Thymus (tissue), 11 donors: ENCODE measurements around the gene USP35. TPM values are rescaled to one million over a fixed set of nuclear protein-coding genes. Genes with fewer than 3 reads are reported as not detected.
A peak's percentile ranks its signal among the peaks of the same experiment; 100 is the strongest.
"Not testable (repeated sequence)": the region's sequence is repeated elsewhere in the genome, so short reads cannot be mapped to it uniquely, and the experiment has no call there.

Experiments
- DNase-seq, 9 donors: peaks; one replicate each; pipeline ENCODE4 v3.0.0-alpha.2; 2013; ENCODE audit warnings: low spot score in 9 of 9, low read depth in 6 of 9, missing footprints in 1 of 9
- H3K27ac ChIP-seq, 2 donors: one replicate each; pipeline ENCODE4 v1.5.1; 2013; ENCODE audit warnings: control low read depth in 1 of 2, low read depth in 1 of 2, low read length in 1 of 2, mild to moderate bottlenecking in 1 of 2, moderate library complexity in 1 of 2
- H3K27me3 ChIP-seq, 2 donors: one replicate each; pipeline ENCODE4 v1.5.1; 2013; ENCODE audit warnings: low read length in 1 of 2; ENCODE audit not compliant: control insufficient read depth in 2 of 2, insufficient read depth in 1 of 2
- H3K36me3 ChIP-seq, 2 donors: one replicate each; pipeline ENCODE4 v1.5.1; 2013; ENCODE audit warnings: low read length in 1 of 2, mild to moderate bottlenecking in 1 of 2, moderate library complexity in 1 of 2; ENCODE audit not compliant: control insufficient read depth in 2 of 2, insufficient read depth in 2 of 2
- H3K4me1 ChIP-seq, 2 donors: one replicate each; pipeline ENCODE4 v1.5.1; 2013; ENCODE audit warnings: low read length in 2 of 2; ENCODE audit not compliant: control insufficient read depth in 2 of 2, insufficient read depth in 2 of 2
- H3K4me3 ChIP-seq, 2 donors: one replicate each; pipeline ENCODE4 v1.5.1; 2013; ENCODE audit warnings: low read length in 2 of 2, control low read depth in 1 of 2, mild to moderate bottlenecking in 1 of 2
- H3K9me3 ChIP-seq, 2 donors: one replicate each; pipeline ENCODE4 v1.5.1; 2013; ENCODE audit warnings: low read length in 1 of 2, mild to moderate bottlenecking in 1 of 2; ENCODE audit not compliant: control insufficient read depth in 2 of 2, insufficient read depth in 1 of 2
- WGBS: extraction: QIAGEN DNeasy Blood & Tissue Kit; methylation state at CpG from one replicate; pipeline ENCODE4 v1.1.7; 2013; 5-methylcytosine and 5-hydroxymethylcytosine counted together
- polyA plus RNA-seq: library from polyadenylated mRNA; stranded (reverse); fragments of 200-250 nt; gene quantifications from one replicate; pipeline ENCODE4 v1.2.3, GENCODE V29; 2013
- total RNA-seq: library from RNA; stranded (reverse); fragments of 120-200 nt; gene quantifications from one replicate; pipeline ENCODE4 v1.2.4, GENCODE V29; 2013
- donor health status: healthy.

USP35 gene
- total and polyA plus RNA-seq, 2 donors, result 3.4 to 13.1 TPM

DNA sequence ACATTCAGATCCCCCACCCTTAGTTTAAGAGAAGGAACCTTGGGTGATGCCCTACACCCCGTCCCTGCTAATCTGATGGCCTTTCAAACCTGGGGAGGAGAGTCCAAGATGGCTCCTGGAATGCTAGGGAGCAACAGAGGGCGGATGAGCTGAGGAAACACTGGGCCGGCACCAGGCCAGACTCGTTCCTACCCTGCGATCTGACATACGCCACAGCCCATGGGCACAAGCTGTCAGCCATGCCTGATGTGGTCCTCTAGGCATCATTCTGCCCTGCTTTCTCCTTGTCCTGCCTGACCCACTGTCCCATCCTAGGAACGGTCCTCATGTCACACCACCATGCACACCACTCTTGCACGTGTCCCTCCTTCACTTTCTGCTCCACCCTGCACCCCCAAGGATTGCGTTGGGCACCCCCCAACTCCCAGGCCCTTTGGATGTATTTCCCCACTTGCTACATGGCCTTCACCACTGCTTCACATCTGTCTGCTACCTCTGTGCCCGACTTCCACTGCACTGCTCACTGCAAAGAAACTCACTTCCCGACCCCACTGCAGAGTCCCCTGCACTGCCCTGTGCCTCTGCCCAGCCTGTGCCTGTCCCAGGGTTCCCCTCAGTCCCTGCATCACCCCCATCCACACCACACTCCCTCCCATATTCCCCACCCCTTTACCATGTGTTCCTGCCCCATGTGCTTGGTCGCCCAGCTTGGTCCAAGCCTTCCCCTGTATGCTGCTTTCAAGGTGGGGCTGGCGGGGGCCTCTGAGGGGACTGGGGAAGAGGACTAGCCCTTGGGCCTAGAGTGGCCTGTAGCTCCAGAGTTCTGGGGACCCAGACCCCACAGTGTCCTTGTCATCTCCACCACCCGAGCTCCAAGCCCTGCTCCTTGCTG, 29.2 kb downstream of the USP35 start:
- DNase-seq, result no peak

DNA sequence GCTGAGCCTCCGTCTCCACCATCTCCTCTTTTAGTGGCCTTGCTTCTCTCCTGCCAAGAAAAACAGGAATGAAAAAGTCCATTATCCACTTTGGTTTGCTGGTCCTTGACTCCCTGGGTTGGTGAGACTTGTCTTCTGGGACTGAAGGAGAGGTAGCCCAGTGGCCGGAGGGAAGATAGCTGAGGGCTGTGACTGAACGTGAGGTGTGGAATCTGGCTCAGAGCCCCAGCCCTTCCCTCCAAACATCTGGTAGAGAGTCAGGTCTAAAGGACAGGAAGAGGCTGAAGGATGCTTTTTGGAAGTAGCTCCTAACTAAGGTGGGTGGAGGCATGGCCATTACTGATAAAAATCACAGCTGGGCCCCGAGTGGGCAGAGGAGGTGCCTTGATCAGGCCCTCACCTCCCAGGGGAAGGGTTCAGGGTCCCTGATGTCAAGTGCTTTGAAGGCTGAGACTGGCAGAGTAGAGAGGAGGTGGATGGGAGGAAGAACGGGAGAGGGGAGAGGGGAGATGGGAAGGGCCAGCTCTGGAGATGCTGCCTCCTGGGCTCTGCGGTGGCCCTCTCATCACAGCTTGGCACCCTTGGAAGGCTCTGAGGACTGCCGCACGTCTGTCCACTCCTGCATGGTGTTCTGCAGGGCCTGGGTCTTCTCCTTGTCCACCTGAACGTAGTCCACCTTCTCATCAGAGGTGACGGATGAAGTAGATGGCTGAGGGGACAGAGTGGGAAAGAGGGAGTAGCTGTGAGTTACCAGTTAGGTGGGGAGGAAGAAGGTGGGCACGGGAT, 30.2 kb downstream of the USP35 start:
- WGBS, result 98% methylated on average over 11 of the region's 11 CpGs
- Histone ChIP-seq H3K4me3 (no peak overlapping the region), H3K27ac (no peak overlapping the region), H3K9me3 (no peaks in the 10 kb centered on the region), H3K36me3 (peaks cover 69 to 82% of the 10 kb centered on the region in 2 donors), H3K27me3 (no peaks in the 10 kb centered on the region), H3K4me1 (peaks cover 17 to 50% of the 10 kb centered on the region in 2 donors)
- DNase-seq, result no peak

More for the DNA sequence above, 29.2 kb downstream of the USP35 start:
- no peaks in the 10 kb centered on the region for H3K27me3 ChIP-seq
- no peak overlapping the region for H3K4me3 ChIP-seq
- 98% methylated on average over 14 of the region's 14 CpGs for WGBS
- H3K36me3 ChIP-seq, result peaks cover 64 to 81% of the 10 kb centered on the region in 2 donors
- no peaks in the 10 kb centered on the region for H3K9me3 ChIP-seq
- H3K27ac ChIP-seq, result no peak overlapping the region
- peaks cover 22 to 60% of the 10 kb centered on the region in 2 donors for H3K4me1 ChIP-seq

DNA sequence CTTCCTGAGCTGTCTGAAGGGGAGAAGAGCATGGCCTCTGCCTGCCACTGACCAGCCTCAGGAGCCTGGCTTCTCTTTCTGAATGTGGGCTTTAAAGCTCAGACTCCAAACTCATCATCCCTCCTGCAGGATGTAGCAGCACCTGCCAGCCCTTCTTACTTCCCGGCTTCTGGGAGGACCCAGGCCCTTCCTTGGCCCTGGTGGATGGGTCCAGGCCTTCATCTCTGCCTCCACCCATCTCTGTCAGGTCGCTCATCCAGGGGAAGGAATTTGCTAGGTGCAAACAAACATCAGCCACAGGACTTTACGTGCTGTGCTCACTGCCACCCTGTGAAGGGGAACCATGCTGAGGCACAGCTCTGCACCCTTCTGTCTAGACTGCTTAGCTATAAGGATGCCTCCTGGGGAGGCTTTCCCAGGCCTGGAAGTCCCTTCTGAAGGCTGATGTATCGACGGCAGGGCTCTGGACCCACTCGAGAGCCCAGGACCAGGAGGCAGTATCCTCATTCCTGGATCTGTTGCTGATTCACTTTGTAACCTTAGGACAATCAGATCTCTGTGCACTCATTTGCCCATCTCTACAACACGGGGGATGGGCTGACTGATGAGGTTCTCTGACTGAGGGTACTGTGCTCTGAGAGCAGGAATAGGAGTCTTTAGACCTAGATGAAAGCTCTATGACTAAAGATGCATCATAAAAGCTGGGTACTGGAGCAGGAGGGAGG, 30.9 kb downstream of the USP35 start:
- H3K27ac ChIP-seq, result peak overlapping the region in 1 of 2 donors; percentile 71
- no peaks in the 10 kb centered on the region for H3K9me3 ChIP-seq
- H3K4me3 ChIP-seq, result no peak overlapping the region
- H3K36me3 ChIP-seq, result peaks cover 76 to 90% of the 10 kb centered on the region in 2 donors
- no peak for DNase-seq
- WGBS, result 96% methylated on average over 7 of the region's 7 CpGs
- no peaks in the 10 kb centered on the region for H3K27me3 ChIP-seq
- peaks cover 12 to 42% of the 10 kb centered on the region in 2 donors for H3K4me1 ChIP-seq

DNA sequence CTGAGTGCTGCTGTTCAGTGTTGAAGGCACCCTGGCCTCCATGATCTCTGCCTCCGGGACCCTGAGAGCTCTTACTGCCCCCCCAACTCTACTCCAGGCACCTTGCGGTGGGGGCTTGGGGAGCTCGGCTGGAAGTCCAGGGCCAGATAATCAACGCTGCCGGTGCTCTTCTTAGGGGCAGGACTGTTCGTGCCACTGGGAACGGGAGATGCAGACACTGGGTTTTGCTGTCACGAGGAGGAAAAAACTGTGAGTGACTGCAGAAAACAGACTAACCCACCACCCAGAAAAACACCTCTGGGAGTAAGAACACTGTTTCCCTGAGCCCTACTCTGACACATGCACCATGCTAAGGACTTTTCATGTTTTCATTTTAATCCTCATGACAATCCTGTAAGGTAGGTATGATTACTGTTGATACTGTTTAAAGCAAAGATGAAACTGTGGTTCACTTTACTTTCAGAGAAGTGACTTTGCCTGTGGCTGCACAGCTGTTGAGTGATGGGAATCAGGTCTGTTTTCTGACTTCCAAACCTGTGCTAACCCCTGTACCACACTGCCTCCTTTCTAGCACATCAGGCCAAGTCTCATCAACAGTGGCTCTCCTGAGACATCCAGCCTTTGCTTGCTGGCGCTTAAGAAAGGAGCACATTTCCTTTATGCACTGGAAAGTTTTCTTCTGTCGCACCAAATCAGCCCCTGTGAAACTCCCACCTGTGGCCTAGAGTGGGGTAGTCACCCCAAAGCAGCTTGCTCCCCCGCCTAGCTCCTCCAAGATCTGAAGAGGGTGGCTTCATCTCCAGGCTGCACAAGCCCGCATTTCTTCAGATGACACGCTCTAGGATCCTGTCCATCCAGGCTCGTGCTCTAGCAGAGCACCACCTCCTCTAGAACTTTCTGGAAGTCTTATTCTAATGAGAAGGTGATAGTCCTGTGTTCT, 31.8 kb downstream of the USP35 start:
- Histone ChIP-seq H3K36me3 (peaks cover 83 to 92% of the 10 kb centered on the region in 2 donors), H3K4me1 (peaks cover 5 to 34% of the 10 kb centered on the region in 2 donors), H3K27me3 (no peaks in the 10 kb centered on the region), H3K9me3 (no peaks in the 10 kb centered on the region), H3K27ac (peak overlapping the region; percentile 18 to 71), H3K4me3 (no peak overlapping the region)
- 93% methylated on average over 14 of the region's 14 CpGs for WGBS
- DNase-seq, result peak in 4 of 9 donors; percentile 35 to 60 (median 46)

DNA sequence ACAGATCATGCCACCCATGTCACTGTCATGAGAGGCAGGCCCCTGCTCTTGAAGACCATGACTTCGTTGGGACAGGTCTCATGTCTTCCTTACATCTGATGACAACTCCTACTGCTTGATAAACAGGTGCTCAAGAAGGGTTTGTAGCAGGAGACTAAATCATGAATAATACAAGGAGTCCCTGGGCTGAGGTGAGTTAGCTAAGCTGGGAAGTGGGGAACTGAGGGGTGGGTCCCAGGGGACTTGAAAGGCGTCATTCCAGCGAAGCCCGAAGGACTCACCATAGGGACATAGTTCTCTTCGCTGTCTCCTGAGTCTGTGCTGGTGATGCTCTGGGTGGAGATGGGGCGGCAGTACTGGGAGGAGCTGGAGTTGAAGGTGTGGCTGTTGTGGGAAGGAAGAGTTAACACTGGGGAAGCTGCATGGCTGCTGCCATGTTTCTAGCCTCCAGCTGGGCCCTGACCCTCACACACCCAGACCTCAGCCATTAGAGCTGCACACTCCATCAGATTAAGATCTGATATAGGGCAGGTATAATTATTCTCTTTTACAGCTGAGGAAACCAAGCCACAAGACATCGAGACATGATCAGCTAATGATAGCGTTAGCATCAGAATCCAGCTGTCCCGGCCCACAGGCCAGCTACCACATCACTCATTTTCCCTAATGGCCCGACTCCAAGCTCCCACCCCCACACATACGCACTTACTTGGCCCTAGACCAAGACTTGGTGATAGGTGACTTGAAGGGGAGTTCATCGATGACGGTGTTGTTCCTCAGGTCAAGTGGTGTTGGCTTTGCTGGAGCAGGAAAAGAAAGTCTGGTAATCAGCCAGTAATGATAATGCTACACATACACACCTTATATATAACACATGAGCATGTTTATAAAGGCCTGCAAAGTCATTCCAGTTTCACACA, 32.9 kb downstream of the USP35 start:
- peak overlapping the region in 1 of 2 donors; percentile 71 for H3K27ac ChIP-seq
- H3K36me3 ChIP-seq, result peaks cover 79 to 87% of the 10 kb centered on the region in 2 donors
- H3K9me3 ChIP-seq, result no peaks in the 10 kb centered on the region
- WGBS, result 97% methylated on average over 13 of the region's 13 CpGs
- peaks cover 2 to 22% of the 10 kb centered on the region in 2 donors for H3K4me1 ChIP-seq
- H3K4me3 ChIP-seq, result no peak overlapping the region
- H3K27me3 ChIP-seq, result no peaks in the 10 kb centered on the region
- DNase-seq, result no peak

DNA sequence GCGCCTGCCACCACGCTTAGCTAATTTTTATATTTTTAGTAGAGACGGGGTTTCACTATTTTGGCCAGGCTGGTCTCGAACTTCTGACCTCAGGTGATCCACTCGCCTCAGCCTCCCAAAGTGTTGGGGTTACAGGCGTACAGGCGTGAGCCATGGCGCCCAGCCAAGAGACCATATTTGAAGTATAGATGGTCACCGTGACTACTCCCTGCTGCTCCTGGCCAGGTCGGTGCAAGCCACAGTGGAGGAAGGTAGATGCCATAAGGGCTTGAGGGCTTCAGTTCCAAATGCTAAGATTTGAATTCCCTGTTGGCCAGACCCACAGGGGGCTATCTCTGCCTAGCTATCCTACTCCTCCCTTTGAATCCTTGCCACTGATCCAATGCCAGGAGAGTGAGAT, 34.0 kb downstream of the USP35 start:
- H3K27me3 ChIP-seq, H3K27ac ChIP-seq, DNase-seq, H3K4me3 ChIP-seq, H3K9me3 ChIP-seq: not testable (repeated sequence)
- H3K36me3 ChIP-seq, result peaks cover 76 to 83% of the 10 kb centered on the region in 2 donors
- WGBS, result 94% methylated on average over 10 of the region's 10 CpGs
- peaks cover 8 to 29% of the 10 kb centered on the region in 2 donors for H3K4me1 ChIP-seq

DNA sequence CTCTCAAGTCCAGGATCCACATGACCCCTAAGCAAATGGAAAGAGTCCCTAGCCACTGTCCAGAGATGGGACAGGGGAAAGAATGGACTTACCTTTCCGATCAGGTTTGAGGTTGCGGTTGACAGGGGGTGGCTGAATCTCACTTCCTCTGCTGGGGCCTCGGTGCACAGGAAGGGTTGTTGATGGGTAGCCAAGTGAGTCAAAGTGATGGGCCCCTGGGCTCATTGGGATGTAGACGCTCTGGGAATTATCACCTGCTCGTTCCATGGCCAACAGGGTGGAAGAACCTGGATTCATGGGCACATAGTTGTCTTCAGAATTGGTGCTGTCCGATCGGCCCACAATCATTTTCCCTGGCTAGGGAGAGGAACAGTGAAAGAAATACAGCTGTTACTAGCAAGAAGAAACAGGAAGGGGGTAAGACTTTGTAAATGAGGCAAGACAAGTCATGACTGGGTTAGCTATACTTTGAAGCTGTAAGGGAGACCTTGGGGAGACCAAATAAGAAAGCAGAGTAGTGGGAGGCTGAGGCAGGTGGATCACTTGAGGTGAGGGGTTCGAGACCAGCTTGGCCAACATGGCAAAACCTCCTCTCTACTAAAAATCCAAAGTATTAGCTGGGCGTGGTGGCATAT, 34.7 kb downstream of the USP35 start:
- no peaks in the 10 kb centered on the region for H3K9me3 ChIP-seq
- H3K27ac ChIP-seq, result no peak overlapping the region
- H3K27me3 ChIP-seq, result no peaks in the 10 kb centered on the region
- peaks cover 14 to 35% of the 10 kb centered on the region in 2 donors for H3K4me1 ChIP-seq
- DNase-seq, result no peak
- WGBS, result 96% methylated on average over 9 of the region's 9 CpGs
- peaks cover 69 to 76% of the 10 kb centered on the region in 2 donors for H3K36me3 ChIP-seq
- H3K4me3 ChIP-seq, result no peak overlapping the region
